Karpas-422 (cell line): Measurements from ENCODE around the gene SIPA1. TPM values are rescaled to one million over a fixed set of nuclear protein-coding genes. Genes with fewer than 3 reads are reported as not detected.
"Not testable (repeated sequence)": the region's sequence is repeated elsewhere in the genome, so short reads cannot be mapped to it uniquely, and the experiment has no call there.

Experiments used
- DNase-seq: peaks from one replicate; pipeline ENCODE4 v3.0.0-alpha.2; 2015
- H2AFZ ChIP-seq: fragments of 200-600 bp; sonication (generic); 2 replicates; pipeline ENCODE4 v1.6.1; 2014; ENCODE audit warnings: antibody characterized with exemption, low read length, mixed read lengths
- H3K27ac ChIP-seq: fragments of 200-600 bp; sonication (generic); 2 replicates; pipeline ENCODE4 v1.5.1; 2014; ENCODE audit warnings: mild to moderate bottlenecking, low read length, moderate library complexity
- H3K27me3 ChIP-seq: fragments of 200-600 bp; sonication (generic); 2 replicates; pipeline ENCODE4 v1.6.1; 2014; ENCODE audit warnings: low read length, mixed read lengths
- H3K36me3 ChIP-seq: fragments of 200-600 bp; sonication (generic); 2 replicates; pipeline ENCODE4 v1.6.1; 2014; ENCODE audit warnings: low read length, mixed read lengths; ENCODE audit not compliant: insufficient read depth
- H3K4me1 ChIP-seq: fragments of 200-600 bp; sonication (generic); 2 replicates; pipeline ENCODE4 v1.6.1; 2014; ENCODE audit warnings: mild to moderate bottlenecking, low read length, mixed read lengths
- H3K4me2 ChIP-seq: fragments of 200-600 bp; sonication (generic); 2 replicates; pipeline ENCODE4 v1.6.1; 2014; ENCODE audit warnings: low read length, low read depth, mild to moderate bottlenecking; ENCODE audit not compliant: poor library complexity, severe bottlenecking
- H3K4me3 ChIP-seq: fragments of 200-600 bp; sonication (generic); 2 replicates; pipeline ENCODE4 v1.5.1; 2014; ENCODE audit warnings: mild to moderate bottlenecking, antibody characterized with exemption, low read length, mixed read lengths
- H3K79me2 ChIP-seq: fragments of 200-600 bp; sonication (generic); 2 replicates; pipeline ENCODE4 v1.6.1; 2014; ENCODE audit warnings: mild to moderate bottlenecking, low read length, mixed read lengths
- H3K9ac ChIP-seq: fragments of 200-600 bp; sonication (generic); 2 replicates; pipeline ENCODE4 v1.6.0; 2014; ENCODE audit warnings: low read length
- H3K9me2 ChIP-seq: fragments of 200-600 bp; sonication (generic), shearing (Covaris generic); replicated peaks from 2 replicates; pipeline ENCODE4 v1.6.0; 2014; ENCODE audit warnings: mild to moderate bottlenecking, low read length, moderate library complexity; ENCODE audit not compliant: insufficient read depth
- H3K9me3 ChIP-seq: fragments of 300-700, 200-600 bp; sonication (generic); 2 replicates; pipeline ENCODE4 v1.6.1; 2014; ENCODE audit warnings: low read length, mixed read lengths
- H4K20me1 ChIP-seq: fragments of 200-600 bp; sonication (generic); 2 replicates; pipeline ENCODE4 v1.6.1; 2014; ENCODE audit warnings: mild to moderate bottlenecking, antibody characterized with exemption, low read length, low read depth; ENCODE audit not compliant: insufficient read depth
- total RNA-seq: library from RNA; depleted of rRNA; stranded (reverse); fragments of >200 nt; shearing (Covaris generic); gene quantifications from 2 replicates; pipeline ENCODE4 v1.2.3, GENCODE V29; 2014; ENCODE audit warnings: low replicate concordance

Gene SIPA1
- total RNA-seq, 1 experiment from 2014 or later, result 74.6 TPM

GRCh38 chr11:65662247-65662798, 24.4 kb downstream of the SIPA1 start:
- DNase-seq, result no peak
- Histone ChIP-seq H3K4me1 (peaks cover 18% of the 10 kb centered on the region), H3K27me3 (no peaks in the 10 kb centered on the region), H2AFZ (no peak overlapping the region), H3K79me2 (peaks cover 22% of the 10 kb centered on the region), H3K4me2 (peak overlapping the region; percentile 92), H3K9me2 (no peaks in the 10 kb centered on the region), H3K36me3 (peaks cover 26% of the 10 kb centered on the region), H3K9ac (peak overlapping the region; percentile 99), H3K27ac (peak overlapping the region; percentile 58), H3K9me3 (no peaks in the 10 kb centered on the region), H3K4me3 (peak overlapping the region; percentile 100), H4K20me1 (peaks cover 20% of the 10 kb centered on the region)

- Histone ChIP-seq H3K4me3 (peak within 1 kb of the TSS; percentile 100), H2AFZ (peak within 1 kb of the TSS; percentile 89), H3K9ac (peak within 1 kb of the TSS; percentile 99), H3K9me3 (no peaks in the 10 kb centered on the region), H4K20me1 (peaks cover 20% of the 10 kb centered on the region), H3K27ac (peak within 1 kb of the TSS; percentile 87), H3K27me3 (no peaks in the 10 kb centered on the region), H3K4me2 (peak within 1 kb of the TSS; percentile 96), H3K36me3 (peaks cover 21% of the 10 kb centered on the region), H3K9me2 (no peaks in the 10 kb centered on the region), H3K79me2 (peaks cover 22% of the 10 kb centered on the region), H3K4me1 (peaks cover 18% of the 10 kb centered on the region)
- peak; percentile 97 for DNase-seq
Observed at GRCh38 chr11:65662799-65663638, 25.1 kb downstream of the SIPA1 start, which contains the start of gene RELA. TSS of gene RELA (minus strand) at chr11:65662916. CDS start at chr11:65662832, 84 bp downstream.

GRCh38 chr11:65663639-65664200, 25.8 kb downstream of the SIPA1 start:
- peaks cover 19% of the 10 kb centered on the region for H4K20me1 ChIP-seq
- peak; percentile 63 for DNase-seq
- peak overlapping the region; percentile 93 for H3K9ac ChIP-seq
- H3K4me1 ChIP-seq, result peaks cover 18% of the 10 kb centered on the region
- H3K79me2 ChIP-seq, result peaks cover 22% of the 10 kb centered on the region
- peaks cover 18% of the 10 kb centered on the region for H3K36me3 ChIP-seq
- H3K27ac ChIP-seq, result peak overlapping the region; percentile 87
- H2AFZ ChIP-seq, result peak overlapping the region; percentile 89
- no peaks in the 10 kb centered on the region for H3K9me2 ChIP-seq
- peak overlapping the region; percentile 100 for H3K4me3 ChIP-seq
- H3K27me3 ChIP-seq, result no peaks in the 10 kb centered on the region
- peak overlapping the region; percentile 96 for H3K4me2 ChIP-seq
- no peaks in the 10 kb centered on the region for H3K9me3 ChIP-seq

- H4K20me1 ChIP-seq, result no peaks in the 10 kb centered on the region
- no peak for DNase-seq
- no peaks in the 10 kb centered on the region for H3K27me3 ChIP-seq
- H3K9me2 ChIP-seq, result no peaks in the 10 kb centered on the region
- no peak overlapping the region for H3K9ac ChIP-seq
- H3K4me1 ChIP-seq, result no peaks in the 10 kb centered on the region
- H3K27ac ChIP-seq, result no peak overlapping the region
- no peak overlapping the region for H2AFZ ChIP-seq
- H3K36me3 ChIP-seq, result no peaks in the 10 kb centered on the region
- H3K9me3 ChIP-seq, result no peaks in the 10 kb centered on the region
- no peak overlapping the region for H3K4me3 ChIP-seq
- no peaks in the 10 kb centered on the region for H3K79me2 ChIP-seq
- no peak overlapping the region for H3K4me2 ChIP-seq
Observed at GRCh38 chr11:65672180-65672860, 34.4 kb downstream of the SIPA1 start.

- Histone ChIP-seq H3K4me2 (no peak overlapping the region), H3K4me3 (no peak overlapping the region), H3K9ac (no peak overlapping the region), H2AFZ (no peak overlapping the region), H3K9me2 (no peaks in the 10 kb centered on the region), H4K20me1 (no peaks in the 10 kb centered on the region), H3K27me3 (no peaks in the 10 kb centered on the region), H3K9me3 (no peaks in the 10 kb centered on the region), H3K4me1 (no peaks in the 10 kb centered on the region), H3K79me2 (no peaks in the 10 kb centered on the region), H3K27ac (no peak overlapping the region), H3K36me3 (no peaks in the 10 kb centered on the region)
- no peak for DNase-seq
Observed at GRCh38 chr11:65672982-65673381, 35.1 kb downstream of the SIPA1 start.

- Histone ChIP-seq H3K79me2 (no peaks in the 10 kb centered on the region), H3K4me3 (no peak overlapping the region), H3K27me3 (no peaks in the 10 kb centered on the region), H3K36me3 (no peaks in the 10 kb centered on the region), H4K20me1 (no peaks in the 10 kb centered on the region), H3K9ac (no peak overlapping the region), H3K9me3 (no peaks in the 10 kb centered on the region), H3K4me2 (no peak overlapping the region), H3K4me1 (no peaks in the 10 kb centered on the region), H3K27ac (no peak overlapping the region), H3K9me2 (no peaks in the 10 kb centered on the region), H2AFZ (no peak overlapping the region)
- no peak for DNase-seq
Observed at GRCh38 chr11:65680192-65680743, 42.4 kb downstream of the SIPA1 start.

- H2AFZ ChIP-seq, H3K27ac ChIP-seq, H3K4me3 ChIP-seq, H3K9ac ChIP-seq, H3K4me2 ChIP-seq, H3K9me3 ChIP-seq, H3K9me2 ChIP-seq, H3K36me3 ChIP-seq, H4K20me1 ChIP-seq, H3K27me3 ChIP-seq, H3K4me1 ChIP-seq, H3K79me2 ChIP-seq, DNase-seq: not testable (repeated sequence)
Observed at GRCh38 chr11:65683480-65683879, 45.6 kb downstream of the SIPA1 start.

GRCh38 chr11:65685981-65686380, 48.1 kb downstream of the SIPA1 start:
- no peaks in the 10 kb centered on the region for H3K27me3 ChIP-seq

More at GRCh38 chr11:65685981-65686380, 48.1 kb downstream of the SIPA1 start:
- H3K36me3 ChIP-seq, result no peaks in the 10 kb centered on the region
- H3K9me2 ChIP-seq, result no peaks in the 10 kb centered on the region
- H3K4me2 ChIP-seq, result no peak overlapping the region
- no peak overlapping the region for H3K9ac ChIP-seq
- H3K9me3 ChIP-seq, result no peaks in the 10 kb centered on the region
- H2AFZ ChIP-seq, result no peak overlapping the region
- no peak overlapping the region for H3K27ac ChIP-seq
- no peaks in the 10 kb centered on the region for H3K4me1 ChIP-seq
- H3K79me2 ChIP-seq, result no peaks in the 10 kb centered on the region
- H4K20me1 ChIP-seq, result no peaks in the 10 kb centered on the region
- DNase-seq, result no peak
- no peak overlapping the region for H3K4me3 ChIP-seq
